Activated CD4-positive, alpha-beta T cell treated with anti-CD3 and anti-CD28 coated beads for 24 hours (primary cell): ENCODE data around the gene TOMM20.

Experiments
- DNase-seq, 2 donors: peaks; one replicate each; pipeline ENCODE4 v3.0.0-alpha.2; 2020; ENCODE audit warnings: low read depth in 2 of 2

TOMM20 gene

DNA sequence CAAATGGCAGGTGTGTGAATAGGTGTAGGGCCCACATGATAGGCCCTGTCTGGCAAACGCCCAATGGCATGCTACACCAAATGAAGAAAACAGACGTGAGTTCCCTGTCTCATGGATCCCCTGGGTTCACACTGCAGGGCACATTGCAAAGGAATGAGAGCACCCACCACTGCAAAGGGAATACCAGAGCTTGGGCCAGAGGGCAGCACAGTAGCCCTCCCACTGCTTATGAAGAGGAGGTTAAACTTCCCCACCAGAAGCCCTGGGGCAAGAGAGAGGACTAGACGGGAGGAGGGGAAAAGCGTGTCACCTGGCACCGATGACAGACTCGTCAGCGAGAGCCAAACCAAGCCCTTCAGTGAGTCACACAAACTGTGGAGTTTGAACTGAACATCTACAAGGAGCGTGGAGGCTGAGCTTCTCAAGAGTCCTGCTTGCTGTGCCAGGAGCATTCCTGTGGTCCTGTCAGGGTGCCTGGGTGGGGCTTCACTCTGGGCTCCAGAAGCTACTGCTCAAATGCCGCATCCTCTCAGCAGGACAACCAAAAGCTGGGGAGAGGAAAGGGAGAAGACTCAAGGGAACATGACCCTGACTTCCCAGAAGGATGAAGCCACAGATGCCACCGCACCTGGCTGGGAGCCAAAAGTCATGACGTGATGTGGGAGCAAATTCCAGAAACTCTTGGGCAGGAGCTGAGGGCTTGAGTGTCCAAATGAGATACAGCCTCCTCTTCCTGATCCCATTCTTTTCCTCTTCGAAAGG lies 61.1 kb downstream of the TOMM20 start:
- DNase-seq = no peak

DNA sequence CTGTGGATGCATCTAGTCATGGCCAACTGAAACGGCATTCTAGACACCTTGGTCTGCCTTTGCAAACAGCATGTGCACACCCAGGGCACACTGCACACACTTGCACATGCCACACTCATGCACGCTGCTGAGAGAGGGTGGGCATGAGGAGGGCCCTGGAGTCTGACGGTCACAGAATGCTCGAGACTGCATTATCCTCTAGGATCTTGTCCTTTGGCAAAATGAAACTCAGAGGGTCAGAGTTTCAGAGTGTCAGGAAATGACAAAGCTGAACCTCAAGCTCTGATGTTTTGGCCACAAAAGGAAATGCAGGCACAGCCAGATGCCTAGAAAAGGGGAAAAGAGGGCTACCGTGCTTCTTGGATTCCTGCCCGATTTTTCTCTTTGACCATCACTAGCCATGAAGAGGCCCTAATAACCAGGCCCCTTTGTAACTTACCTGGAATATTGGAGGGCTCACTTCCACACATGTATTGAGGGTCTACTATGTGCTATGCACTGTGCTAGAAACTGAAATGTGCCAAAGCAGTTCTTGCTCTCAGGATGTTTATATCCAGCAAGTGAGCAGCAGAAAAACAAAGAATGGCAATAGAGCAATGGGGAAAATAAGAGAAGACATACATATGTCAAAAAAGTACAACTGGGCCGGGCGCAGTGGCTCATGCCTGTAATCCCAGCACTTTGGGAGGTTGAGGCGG lies 65.4 kb downstream of the TOMM20 start:
- DNase-seq = no peak

DNA sequence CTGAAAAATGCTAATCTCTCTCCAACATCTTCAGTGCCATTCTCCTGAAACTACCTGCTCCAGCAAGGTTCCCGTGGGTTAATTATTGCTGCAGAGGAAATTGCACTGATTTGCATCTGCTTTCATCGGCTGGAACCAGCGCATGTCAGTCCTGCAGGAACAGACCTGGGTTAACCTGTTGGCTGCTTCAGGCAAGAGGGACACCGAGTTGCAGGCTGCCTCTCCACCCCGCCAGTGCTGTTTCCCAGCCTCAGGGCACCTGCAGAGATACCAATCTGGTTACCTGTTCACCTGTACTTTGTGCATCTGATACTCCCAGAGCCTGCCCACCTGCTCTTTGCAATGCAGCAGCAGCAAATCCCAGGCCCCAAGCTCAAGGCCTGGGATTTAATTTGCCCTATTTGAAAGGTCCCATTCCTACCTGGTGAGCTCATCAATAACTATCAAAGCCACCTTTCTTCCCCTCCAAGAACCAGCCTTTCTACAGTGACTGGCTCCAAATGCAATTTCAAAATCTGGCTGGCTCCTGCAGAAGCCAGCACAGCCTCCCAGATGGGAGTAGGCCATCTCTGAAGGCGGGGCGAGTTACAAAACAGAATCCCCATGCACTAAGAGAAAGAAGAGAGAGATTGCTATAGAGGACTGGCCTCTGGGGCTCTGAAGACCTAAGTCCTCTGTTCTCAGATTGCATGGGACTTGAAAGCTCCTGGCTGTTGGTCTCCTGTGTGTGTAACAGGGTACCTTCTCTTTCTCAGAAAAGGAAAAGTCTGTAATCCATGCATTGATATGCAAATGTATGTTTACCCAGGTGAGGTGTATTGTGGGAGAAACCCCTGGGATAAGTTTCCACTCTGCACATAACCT lies 67.8 kb downstream of the TOMM20 start:
- no peak for DNase-seq
